Erythroblast (primary cell): ENCODE data around the gene NBEA.

Experiments used
- GATA1 ChIP-seq: IDR thresholded peaks from 2 replicates; pipeline ENCODE4 v1.6.1; 2011; ENCODE audit warnings: low read depth, mild to moderate bottlenecking, control low read depth, low read length, moderate library complexity
- POLR2A ChIP-seq: IDR thresholded peaks from 2 replicates; pipeline ENCODE4 v1.6.1; 2011; ENCODE audit warnings: mild to moderate bottlenecking, low read length

DNA sequence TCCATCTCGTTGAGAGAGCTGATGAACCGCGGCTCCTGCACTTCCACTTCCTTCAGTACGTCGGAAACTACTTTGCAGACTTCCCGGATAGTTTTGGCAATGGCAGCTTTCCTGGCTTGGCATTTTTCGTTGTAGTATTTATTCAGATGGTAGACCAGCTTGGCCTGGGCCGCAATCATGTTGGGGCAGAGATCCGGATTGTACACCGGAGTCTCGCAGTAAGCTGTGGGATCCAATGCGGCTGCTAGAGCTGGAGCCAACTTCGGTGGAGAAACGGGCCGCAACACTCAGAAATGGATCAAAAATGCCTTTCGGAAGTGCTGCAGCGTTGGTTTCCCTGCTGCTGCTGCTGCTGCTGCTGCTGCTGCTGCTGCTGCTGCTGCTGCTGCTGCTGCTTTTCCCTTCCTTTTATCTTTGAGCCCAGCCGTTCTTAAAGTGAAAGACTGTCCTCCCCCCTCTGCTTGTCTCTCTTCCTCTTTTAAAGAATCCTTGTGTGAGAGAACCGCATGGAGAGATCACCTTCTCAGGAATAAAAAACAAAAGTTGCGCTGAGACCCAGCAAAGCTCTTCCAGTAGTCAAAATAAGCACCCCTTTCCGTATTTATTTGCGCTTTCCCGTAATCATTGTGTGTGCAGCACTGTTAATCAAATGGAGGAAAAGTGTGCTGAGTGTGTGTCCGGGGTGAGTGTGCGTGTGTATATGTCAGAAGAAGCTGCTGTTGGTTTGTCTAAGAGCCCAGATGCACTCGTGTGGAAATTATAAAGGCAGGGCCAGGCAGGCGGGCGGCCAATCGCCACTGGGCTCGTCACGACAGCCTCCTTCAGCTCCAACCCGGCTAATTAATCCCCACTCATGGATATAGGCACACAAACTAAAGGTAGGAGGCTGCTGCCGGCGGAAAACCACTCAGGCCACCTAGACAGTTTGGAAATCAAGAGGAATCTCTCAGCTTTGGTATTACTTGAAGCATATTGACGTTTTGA, 534.2 kb downstream of the NBEA start, which contains the start of gene MAB21L1:
- TF ChIP-seq POLR2A = no peak
- no peak for TF ChIP-seq GATA1
